OCI-LY1 (cell line): Measurements from ENCODE around the gene RAPH1.

Experiments used
- H2AFZ ChIP-seq: fragments of 200-600 bp; sonication (generic), shearing (Covaris generic); 2 replicates; pipeline ENCODE4 v1.6.0; 2014; ENCODE audit warnings: antibody characterized with exemption, mild to moderate bottlenecking, low read length
- H3F3A ChIP-seq: fragments of 200-600 bp; sonication (generic), shearing (Covaris generic); 2 replicates; pipeline ENCODE4 v1.6.0; 2014; ENCODE audit warnings: mild to moderate bottlenecking, antibody characterized with exemption, low read length, moderate library complexity; ENCODE audit not compliant: insufficient read depth
- H3K27ac ChIP-seq: fragments of 200-600 bp; sonication (generic); 2 replicates; pipeline ENCODE4 v1.5.1; 2014; ENCODE audit warnings: low read length, mixed run types, mild to moderate bottlenecking, low read depth; ENCODE audit not compliant: poor library complexity, severe bottlenecking
- H3K27me3 ChIP-seq: fragments of 200-600 bp; sonication (generic); 2 replicates; pipeline ENCODE4 v1.6.0; 2014; ENCODE audit warnings: antibody characterized with exemption, mild to moderate bottlenecking, low read length, moderate library complexity; ENCODE audit not compliant: insufficient read depth
- H3K36me3 ChIP-seq: fragments of 200-600 bp; sonication (generic); 2 replicates; pipeline ENCODE4 v1.6.1; 2014; ENCODE audit warnings: mild to moderate bottlenecking, antibody characterized with exemption, low read length, moderate library complexity, mixed read lengths; ENCODE audit not compliant: insufficient read depth
- H3K4me1 ChIP-seq: fragments of 200-600 bp; sonication (generic); 2 replicates; pipeline ENCODE4 v1.5.1; 2014; ENCODE audit warnings: mild to moderate bottlenecking, low read length, moderate library complexity; ENCODE audit not compliant: insufficient read depth, severe bottlenecking
- H3K4me2 ChIP-seq: fragments of 200-600 bp; sonication (generic), shearing (Covaris generic); 2 replicates; pipeline ENCODE4 v1.6.1; 2014; ENCODE audit warnings: low read length
- H3K4me3 ChIP-seq: fragments of 200-600 bp; sonication (generic); 2 replicates; pipeline ENCODE4 v1.5.1; 2014; ENCODE audit warnings: low read length, low read depth, mild to moderate bottlenecking, mixed read lengths; ENCODE audit not compliant: poor library complexity, severe bottlenecking
- H3K79me2 ChIP-seq: fragments of 200-600 bp; shearing (Covaris generic); 2 replicates; pipeline ENCODE4 v1.6.1; 2016; ENCODE audit warnings: mixed run types, low read length, mixed read lengths; ENCODE audit not compliant: insufficient read depth
- H3K9ac ChIP-seq: fragments of 200-600 bp; sonication (generic), shearing (Covaris generic); 2 replicates; pipeline ENCODE4 v1.6.1; 2014; ENCODE audit warnings: mild to moderate bottlenecking, low read length, mixed read lengths
- H3K9me2 ChIP-seq: fragments of 200-600 bp; sonication (generic), shearing (Covaris generic); 2 replicates; pipeline ENCODE4 v1.6.1; 2014; ENCODE audit warnings: low read depth, mild to moderate bottlenecking, low read length, mixed read lengths
- H3K9me3 ChIP-seq: fragments of 200-600 bp; shearing (Covaris generic); 2 replicates; pipeline ENCODE4 v1.6.1; 2014; ENCODE audit warnings: low read length, mixed read lengths
- H4K20me1 ChIP-seq: fragments of 200-600 bp; sonication (generic), shearing (Covaris generic); 2 replicates; pipeline ENCODE4 v1.6.0; 2016; ENCODE audit warnings: mild to moderate bottlenecking, low read length; ENCODE audit not compliant: insufficient read depth
- CTCF ChIP-seq: fragments of 200-600 bp; sonication (generic), shearing (Covaris generic); IDR thresholded peaks from 2 replicates; pipeline ENCODE4 v1.5.1; 2017; ENCODE audit warnings: mild to moderate bottlenecking, antibody characterized with exemption, low read length, moderate library complexity, mixed read lengths
- EZH2 ChIP-seq: fragments of 200-600 bp; sonication (generic), shearing (Covaris generic); IDR thresholded peaks from 2 replicates; pipeline ENCODE4 v1.8.0; 2017; ENCODE audit warnings: borderline replicate concordance, mixed run types, mild to moderate bottlenecking, antibody characterized with exemption, low read length, moderate library complexity, mixed read lengths

Gene RAPH1

GRCh38 chr2:203470371-203470770, 64.7 kb downstream of the RAPH1 start:
- Histone ChIP-seq H3K79me2 (no peaks in the 10 kb centered on the region), H3K9ac (no peak overlapping the region), H3K4me1 (no peaks in the 10 kb centered on the region), H3K36me3 (no peaks in the 10 kb centered on the region), H3K27me3 (no peaks in the 10 kb centered on the region; the same call in 1 of the 2 replicates), H3K9me3 (no peaks in the 10 kb centered on the region), H3K4me3 (no peak overlapping the region), H3K9me2 (no peaks in the 10 kb centered on the region), H3F3A (no peaks in the 10 kb centered on the region), H3K27ac (no peak overlapping the region), H3K4me2 (no peak overlapping the region), H4K20me1 (no peaks in the 10 kb centered on the region), H2AFZ (no peak overlapping the region)
- TF ChIP-seq CTCF (no peak), EZH2 (no peak)

- no peaks in the 10 kb centered on the region for H3K36me3 ChIP-seq
- no peaks in the 10 kb centered on the region for H4K20me1 ChIP-seq
- no peak overlapping the region for H3K4me2 ChIP-seq
- no peak for TF ChIP-seq EZH2
- no peak for TF ChIP-seq CTCF
- no peaks in the 10 kb centered on the region for H3K4me1 ChIP-seq
- no peak overlapping the region for H2AFZ ChIP-seq
- no peak overlapping the region for H3K9ac ChIP-seq
- H3K4me3 ChIP-seq = no peak overlapping the region
- no peaks in the 10 kb centered on the region for H3K9me2 ChIP-seq
- no peaks in the 10 kb centered on the region for H3K79me2 ChIP-seq
- H3K9me3 ChIP-seq = no peaks in the 10 kb centered on the region
- no peaks in the 10 kb centered on the region for H3F3A ChIP-seq
- no peaks in the 10 kb centered on the region; the same call in 1 of the 2 replicates for H3K27me3 ChIP-seq
- H3K27ac ChIP-seq = no peak overlapping the region
These were observed 65.6 kb downstream of the RAPH1 start for GRCh38 chr2:203469546-203469945.

GRCh38 chr2:203463266-203463678, 71.8 kb downstream of the RAPH1 start:
- H3K27me3 ChIP-seq = no peaks in the 10 kb centered on the region; the same call in 1 of the 2 replicates
- no peaks in the 10 kb centered on the region for H3K36me3 ChIP-seq
- no peak overlapping the region for H3K9ac ChIP-seq
- H3K4me2 ChIP-seq = no peak overlapping the region
- H3K79me2 ChIP-seq = no peaks in the 10 kb centered on the region
- H3F3A ChIP-seq = no peaks in the 10 kb centered on the region
- no peaks in the 10 kb centered on the region for H3K9me2 ChIP-seq
- no peak overlapping the region for H3K27ac ChIP-seq
- H3K9me3 ChIP-seq = no peaks in the 10 kb centered on the region
- H4K20me1 ChIP-seq = no peaks in the 10 kb centered on the region
- no peak for TF ChIP-seq CTCF
- TF ChIP-seq EZH2 = no peak
- no peaks in the 10 kb centered on the region for H3K4me1 ChIP-seq
- H2AFZ ChIP-seq = no peak overlapping the region
- no peak overlapping the region for H3K4me3 ChIP-seq
